NB4 (cell line): ENCODE measurements around the gene VEGFA.

Experiments used
- MYC ChIP-seq: IDR thresholded peaks from 2 replicates; pipeline ENCODE4 v1.6.1; 2011; ENCODE audit warnings: low read depth, low read length
- POLR2A ChIP-seq: IDR thresholded peaks from 2 replicates; pipeline ENCODE4 v1.6.1; 2011; ENCODE audit warnings: mild to moderate bottlenecking; ENCODE audit not compliant: insufficient read length; ENCODE audit errors: extremely low read depth
- TF ChIP-seq, protein P1 (sequence below): IDR thresholded peaks from one replicate; pipeline ENCODE4 v1.5.1; 2012; ENCODE audit warnings: low read depth, low read length
- TF ChIP-seq, protein P2 (sequence below): IDR thresholded peaks from 2 replicates; pipeline ENCODE4 v1.6.1; 2011; ENCODE audit warnings: low read depth, low read length

DNA sequence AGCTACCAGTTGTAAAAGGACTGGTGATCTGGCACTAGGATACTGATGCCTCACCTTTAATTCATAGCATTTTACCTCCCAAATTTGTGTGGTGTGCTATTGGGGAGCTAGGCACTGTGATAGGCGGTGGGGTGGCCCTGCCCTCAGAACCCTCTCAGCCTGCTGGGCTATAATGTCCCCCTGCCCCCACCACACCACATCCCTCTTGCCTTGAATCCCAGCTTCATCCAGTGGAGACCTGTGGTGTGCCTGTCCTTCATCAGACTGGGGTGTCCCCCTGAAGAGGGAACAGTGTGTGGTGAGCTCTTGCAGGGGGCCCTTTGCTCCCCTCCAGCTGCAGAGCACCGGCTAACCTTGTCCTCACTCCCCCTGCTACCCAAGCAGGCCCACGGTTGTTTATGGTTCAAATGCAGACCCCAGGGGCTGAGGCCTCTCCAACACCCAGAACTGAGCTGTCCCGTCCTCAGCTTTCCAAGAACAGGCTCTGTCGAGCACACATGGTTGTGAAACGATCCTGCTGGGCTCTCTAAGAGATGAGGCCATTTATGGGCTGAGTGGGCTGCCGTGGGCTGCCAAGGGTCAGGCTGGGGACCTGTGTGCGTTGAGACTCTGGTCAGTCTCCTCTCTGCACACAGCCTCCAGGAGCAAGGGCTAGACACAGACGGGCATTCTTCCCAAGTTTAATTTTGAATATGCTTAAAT is 26.9 kb upstream of the VEGFA start:
- TF ChIP-seq POLR2A (no peak), MYC (no peak)
- TF ChIP-seq, protein P1, sequence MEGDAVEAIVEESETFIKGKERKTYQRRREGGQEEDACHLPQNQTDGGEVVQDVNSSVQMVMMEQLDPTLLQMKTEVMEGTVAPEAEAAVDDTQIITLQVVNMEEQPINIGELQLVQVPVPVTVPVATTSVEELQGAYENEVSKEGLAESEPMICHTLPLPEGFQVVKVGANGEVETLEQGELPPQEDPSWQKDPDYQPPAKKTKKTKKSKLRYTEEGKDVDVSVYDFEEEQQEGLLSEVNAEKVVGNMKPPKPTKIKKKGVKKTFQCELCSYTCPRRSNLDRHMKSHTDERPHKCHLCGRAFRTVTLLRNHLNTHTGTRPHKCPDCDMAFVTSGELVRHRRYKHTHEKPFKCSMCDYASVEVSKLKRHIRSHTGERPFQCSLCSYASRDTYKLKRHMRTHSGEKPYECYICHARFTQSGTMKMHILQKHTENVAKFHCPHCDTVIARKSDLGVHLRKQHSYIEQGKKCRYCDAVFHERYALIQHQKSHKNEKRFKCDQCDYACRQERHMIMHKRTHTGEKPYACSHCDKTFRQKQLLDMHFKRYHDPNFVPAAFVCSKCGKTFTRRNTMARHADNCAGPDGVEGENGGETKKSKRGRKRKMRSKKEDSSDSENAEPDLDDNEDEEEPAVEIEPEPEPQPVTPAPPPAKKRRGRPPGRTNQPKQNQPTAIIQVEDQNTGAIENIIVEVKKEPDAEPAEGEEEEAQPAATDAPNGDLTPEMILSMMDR = no peak
- TF ChIP-seq, protein P2, sequence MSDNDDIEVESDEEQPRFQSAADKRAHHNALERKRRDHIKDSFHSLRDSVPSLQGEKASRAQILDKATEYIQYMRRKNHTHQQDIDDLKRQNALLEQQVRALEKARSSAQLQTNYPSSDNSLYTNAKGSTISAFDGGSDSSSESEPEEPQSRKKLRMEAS = no peak
